ENCODE measurements around the gene DDX42.
"Not testable (repeated sequence)": the region's sequence is repeated elsewhere in the genome, so short reads cannot be mapped to it uniquely, and the experiment has no call there.

The DDX42 gene

DNA sequence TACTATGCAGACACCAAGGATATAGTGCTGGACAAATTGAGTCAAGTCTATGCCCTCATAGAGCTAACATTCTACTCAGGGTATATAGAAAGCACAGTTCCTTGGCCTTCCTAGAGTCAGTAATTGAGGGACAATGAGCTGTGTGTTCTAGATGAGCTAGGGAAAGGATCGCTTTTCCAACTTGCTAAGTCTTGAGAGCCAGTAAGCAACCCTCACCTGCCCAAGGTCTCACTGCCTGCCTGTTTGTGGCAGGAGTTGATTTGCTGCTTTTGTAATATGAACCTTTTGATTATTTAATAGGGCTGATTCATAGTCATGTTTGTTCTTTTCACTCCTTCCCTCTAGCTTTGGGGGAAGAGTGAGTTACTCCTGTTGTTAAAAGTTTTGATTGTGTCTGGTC is 6.5 kb downstream of the DDX42 start:
- DNase-seq: peak; percentile 51

DNA sequence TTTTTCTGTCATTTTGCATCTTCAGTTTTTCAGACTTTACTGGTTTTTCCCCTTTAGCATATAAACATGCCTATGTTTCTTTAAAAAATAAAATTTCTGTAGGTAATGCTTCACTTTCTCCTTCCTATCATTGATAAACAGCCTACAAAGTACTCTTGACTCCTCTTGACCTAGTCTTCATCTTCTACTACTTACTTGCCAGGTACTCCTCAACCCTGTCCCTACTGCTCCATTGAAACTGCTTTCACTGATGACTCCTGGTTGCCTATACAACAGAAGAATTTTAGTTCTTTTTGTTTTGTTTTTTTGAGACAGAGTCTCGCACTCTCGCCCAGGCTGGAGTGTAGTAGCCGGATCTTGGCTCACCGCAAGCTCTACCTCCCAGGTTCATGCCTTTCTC is 7.0 kb downstream of the DDX42 start:
- DNase-seq: no peak

- DNase-seq: no peak
Measured at GRCh38 chr17:63783522-63783921, 9.6 kb downstream of the DDX42 start.

- no peak for DNase-seq
Measured at GRCh38 chr17:63785556-63785955, 11.6 kb downstream of the DDX42 start.

- DNase-seq: no peak
Measured at GRCh38 chr17:63786117-63786516, 12.1 kb downstream of the DDX42 start.

- DNase-seq: no peak
Measured at GRCh38 chr17:63786971-63787711, 13.2 kb downstream of the DDX42 start.

DNA sequence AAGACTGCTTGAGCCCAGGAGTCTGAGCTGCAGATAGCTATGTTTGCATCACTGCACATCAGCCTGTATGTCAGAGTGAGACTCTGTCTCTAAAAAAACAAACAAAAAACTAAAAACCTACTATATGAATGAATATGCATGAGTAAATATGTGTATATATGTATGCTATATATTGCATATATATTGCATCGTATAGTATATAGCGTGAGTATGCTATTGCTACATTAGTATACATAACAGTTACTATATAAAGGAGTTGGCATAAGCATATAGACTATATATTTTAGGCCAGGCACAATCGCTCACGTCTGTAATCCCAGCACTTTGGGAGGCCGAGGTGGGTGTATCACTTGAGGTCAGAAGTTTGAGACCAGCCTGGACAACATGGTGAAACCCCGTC is 16.1 kb downstream of the DDX42 start:
- DNase-seq: no peak

GRCh38 chr17:63792055-63792729 is 18.2 kb downstream of the DDX42 start:
- no peak for DNase-seq

GRCh38 chr17:63796375-63796774 is 22.4 kb downstream of the DDX42 start:
- not testable (repeated sequence) for DNase-seq

- no peak for DNase-seq
Measured at GRCh38 chr17:63798572-63799106, 24.7 kb downstream of the DDX42 start.

DNA sequence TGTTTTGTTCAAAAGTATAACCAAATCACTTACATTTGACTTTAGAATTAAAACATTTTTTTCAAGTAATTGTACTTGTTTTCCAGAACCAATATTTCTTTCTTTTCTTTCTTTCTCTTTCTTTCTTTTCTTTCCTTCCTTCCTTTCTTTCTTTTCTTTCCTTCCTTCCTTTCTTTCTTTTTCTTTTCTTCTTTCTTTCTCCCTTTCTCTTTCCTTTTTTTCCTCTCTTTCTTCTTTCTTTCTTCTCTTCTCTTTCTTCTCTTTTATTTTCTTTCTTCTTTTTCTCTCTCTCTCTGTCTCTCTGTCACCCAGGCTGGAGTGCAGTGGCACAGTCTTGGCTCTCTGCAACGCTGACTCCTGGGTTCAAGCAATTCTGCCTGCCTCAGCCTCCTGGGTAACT is 26.8 kb downstream of the DDX42 start:
- no peak for DNase-seq

GRCh38 chr17:63804328-63804727 is 30.4 kb downstream of the DDX42 start:
- DNase-seq: no peak

DNA sequence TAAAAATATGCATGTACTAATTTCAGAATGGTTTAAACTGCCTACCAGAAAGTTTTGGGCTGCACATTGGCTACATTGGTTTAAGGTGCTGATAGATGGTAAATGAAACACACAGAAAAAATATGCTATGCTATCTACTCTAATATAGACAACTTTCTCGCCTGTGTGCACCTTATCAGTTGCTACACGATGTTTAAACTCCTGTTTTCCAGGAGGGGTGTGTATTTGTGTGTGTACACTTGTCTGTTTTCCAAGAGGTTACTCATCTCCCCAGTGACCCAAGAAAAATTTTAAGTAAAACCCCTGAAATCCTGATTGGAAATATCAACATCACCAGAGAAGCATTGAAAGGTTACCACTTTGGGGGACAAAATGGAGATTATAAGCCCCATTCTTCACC is 31.6 kb downstream of the DDX42 start:
- DNase-seq: no peak

DNA sequence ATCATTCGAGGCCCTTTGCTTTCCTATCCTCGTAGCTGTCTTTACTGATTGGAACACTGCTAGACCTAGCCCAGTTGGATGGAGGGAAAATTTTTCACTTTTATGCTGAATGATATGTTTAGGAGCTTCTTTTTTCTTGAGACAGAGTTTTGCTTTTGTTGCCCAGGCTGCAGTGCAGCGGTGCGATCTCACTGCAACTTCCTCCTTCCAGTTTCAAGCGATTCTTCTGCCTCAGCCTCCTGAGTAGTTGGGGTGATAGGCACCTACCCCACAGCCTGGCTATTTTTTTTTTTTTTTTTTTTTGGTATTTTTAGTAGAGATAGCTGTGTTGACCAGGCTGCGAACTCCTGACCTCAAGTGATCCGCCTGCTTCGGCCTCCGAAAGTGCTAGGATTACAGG is 36.0 kb downstream of the DDX42 start:
- no peak for DNase-seq

DNA sequence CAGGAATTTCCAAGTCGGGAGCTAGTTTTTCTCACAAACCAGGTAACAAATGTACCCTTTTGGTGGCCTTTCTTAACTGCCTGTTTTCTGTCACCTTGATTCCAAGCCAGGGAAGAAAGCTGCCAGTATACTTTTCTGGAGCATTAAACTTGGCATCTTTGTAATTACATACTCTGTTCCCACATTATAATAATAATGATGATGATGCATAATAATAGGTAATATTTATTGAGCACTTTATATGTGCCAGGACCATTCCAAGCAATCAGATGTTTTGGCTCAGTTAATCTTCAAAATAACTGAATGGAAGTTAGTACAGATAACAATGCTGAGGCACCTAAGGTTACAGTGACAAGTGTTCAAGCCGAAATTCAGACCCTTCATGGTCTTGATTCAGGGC is 42.2 kb downstream of the DDX42 start:
- DNase-seq: no peak

DNA sequence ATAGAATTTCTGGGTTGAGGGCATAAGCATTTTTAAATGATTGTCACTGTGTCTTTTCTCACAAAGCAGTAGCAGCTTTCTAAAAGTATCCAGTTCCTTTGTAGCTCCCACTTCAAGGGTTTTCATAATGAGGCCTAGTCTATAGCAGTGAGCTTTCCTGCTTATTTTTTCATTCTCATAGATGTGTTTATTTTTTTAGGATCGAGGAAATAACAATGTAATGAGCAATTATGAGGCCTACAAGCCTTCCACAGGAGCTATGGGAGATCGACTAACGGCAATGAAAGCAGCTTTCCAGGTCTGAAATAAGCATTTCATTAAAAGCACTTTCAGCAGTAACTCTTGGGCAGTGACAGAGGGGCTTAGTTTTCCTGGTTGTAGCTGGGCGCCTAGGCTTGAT is 42.7 kb downstream of the DDX42 start:
- no peak for DNase-seq

DNA sequence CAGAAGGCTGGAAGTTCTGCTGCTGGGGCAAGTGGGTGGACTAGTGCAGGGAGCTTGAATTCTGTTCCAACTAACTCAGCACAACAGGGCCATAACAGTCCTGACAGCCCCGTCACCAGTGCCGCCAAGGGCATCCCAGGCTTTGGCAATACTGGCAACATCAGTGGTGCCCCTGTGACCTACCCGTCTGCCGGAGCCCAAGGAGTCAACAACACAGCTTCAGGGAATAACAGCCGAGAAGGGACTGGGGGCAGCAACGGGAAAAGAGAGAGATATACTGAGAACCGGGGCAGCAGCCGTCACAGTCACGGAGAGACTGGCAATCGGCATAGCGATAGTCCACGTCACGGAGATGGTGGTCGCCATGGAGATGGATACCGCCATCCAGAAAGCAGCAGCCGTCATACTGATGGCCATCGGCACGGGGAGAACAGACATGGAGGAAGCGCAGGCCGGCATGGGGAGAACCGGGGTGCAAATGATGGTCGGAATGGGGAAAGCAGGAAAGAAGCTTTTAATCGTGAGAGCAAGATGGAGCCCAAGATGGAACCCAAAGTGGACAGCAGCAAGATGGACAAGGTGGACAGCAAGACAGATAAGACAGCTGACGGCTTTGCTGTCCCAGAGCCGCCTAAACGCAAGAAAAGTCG is 43.9 kb downstream of the DDX42 start:
- no peak for DNase-seq

DNA sequence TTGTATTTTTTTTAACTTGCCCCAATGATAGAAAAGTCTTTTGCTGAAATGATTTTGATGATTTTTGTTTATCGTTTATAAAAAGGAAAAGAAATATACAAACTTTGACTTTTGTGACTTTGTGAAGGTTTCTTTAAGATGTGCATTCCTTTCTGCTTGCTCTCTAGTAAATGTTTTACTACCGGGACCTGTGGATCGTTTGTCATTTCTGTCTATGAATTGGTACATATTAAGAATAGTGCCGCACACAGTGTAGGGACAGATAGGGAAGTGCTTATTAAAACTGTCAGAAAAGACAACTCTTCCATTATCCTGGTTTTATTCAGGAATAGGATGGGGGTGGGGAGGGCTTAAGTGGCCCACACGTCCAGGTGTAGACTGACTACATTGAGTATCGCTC is 45.2 kb downstream of the DDX42 start:
- no peak for DNase-seq

DNA sequence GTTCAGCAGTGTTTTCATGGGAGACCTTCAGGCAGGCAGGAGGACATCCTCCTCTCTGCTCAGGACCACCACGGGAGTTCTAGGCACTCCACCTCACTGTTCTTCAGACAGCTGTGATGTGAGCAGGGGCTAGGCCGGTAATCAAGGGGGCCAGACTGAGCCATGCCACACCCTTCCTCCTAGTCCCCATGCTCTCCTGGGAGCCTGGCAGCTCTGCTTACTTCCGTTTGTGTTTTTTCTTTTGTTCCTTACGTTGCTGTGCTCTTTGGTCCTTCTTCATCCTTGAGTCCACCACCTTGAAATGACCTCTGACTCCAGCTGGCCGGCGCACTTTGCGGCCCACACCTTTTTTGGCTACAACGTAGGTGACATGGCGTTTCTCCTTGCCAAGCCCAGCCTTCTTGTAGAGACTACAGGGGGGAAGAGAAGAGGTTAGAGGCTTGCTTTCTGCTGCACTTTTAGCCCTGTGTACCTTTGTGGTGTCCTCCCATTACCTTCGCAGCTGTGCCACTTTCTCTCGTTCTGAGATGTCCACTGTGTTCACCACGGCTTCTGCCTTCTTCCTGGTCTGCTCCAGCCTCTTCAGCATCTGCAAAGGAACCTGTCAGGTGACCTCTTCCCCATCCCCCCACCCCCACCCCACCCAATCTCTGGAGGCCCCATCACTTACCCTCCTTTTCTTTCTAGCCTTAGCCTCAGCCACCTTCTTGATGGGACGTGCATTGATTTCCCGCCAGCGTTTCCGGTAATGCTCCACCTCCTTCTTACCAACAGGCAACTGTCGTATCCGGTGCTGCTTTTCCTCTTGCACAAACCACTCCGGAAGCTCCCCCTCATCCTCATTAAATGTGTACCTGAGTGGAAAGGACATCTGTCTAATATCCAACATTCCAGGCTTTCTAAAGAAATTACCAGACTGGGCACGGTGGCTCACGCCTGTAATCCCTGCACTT is 45.9 kb downstream of the DDX42 start:
- no peak for DNase-seq

GRCh38 chr17:63820963-63821561 is 47.1 kb downstream of the DDX42 start:
- no peak for DNase-seq

DNA sequence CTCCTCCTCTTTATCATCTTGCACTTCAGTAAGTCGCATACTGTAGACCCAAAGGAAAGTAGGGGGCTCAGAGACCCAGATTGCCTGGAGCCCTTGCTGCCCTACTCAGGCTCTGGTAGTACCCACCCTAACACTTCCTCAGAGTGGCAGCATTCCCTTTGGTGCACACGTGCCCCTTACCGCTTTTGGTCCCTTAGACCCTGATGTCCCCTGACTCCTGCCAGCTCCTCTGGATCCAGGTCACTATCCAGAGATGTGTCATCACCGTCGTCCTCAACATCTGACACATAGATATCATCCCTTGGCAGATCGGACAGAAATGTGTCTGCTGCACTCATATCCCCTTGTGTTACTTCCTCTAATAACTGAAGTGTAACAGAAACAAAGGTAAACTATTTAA is 47.8 kb downstream of the DDX42 start:
- no peak for DNase-seq

GRCh38 chr17:63822537-63822936 is 48.6 kb downstream of the DDX42 start:
- no peak for DNase-seq

All from NCI-H510A treated with DMSO at 0.1 percent for 48 hours (cell line).